ENCODE data around the gene POU2F3.

POU2F3 gene

DNA sequence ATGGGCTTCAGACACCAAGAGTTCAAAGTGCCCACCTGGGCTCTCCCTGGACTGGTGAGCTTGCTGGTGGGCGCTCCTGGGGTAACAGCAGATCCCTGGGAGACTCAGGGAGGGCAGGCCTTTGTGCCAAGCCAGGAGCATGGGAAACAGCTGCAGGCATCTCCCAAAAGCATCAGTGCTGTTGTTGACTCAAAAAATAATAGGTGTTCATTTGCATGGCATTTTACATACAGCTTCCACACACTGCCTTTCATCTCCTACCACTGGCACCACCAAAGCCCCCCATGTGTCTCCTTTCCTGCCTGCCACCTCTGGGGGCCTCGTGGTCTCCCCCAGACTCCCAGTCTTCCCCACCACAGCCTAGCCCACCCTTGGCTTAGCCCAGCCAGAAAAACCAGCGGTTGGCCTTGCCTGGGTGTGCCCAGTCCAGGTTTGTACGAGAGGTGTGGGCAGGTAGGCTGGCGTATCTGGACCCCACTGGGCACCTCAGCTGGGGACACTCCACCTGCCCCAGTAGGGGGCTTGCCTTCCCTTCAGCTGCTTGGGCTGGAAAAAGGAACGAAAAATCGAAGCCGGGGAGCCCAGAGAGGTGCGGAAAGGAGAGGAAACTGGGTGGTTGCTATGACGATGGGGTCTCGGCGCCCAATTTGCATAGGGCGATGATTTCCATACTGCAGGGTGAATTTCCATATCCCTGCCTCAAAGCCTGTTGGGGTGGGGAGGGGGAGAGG lies 15.0 kb downstream of the POU2F3 start:
- Histone ChIP-seq H3K4me1 (no peaks in the 10 kb centered on the region), H3K27ac (no peak overlapping the region), H3K27me3 (peaks cover 0 to 82% of the 10 kb centered on the region in 2 donors), H3K36me3 (no peaks in the 10 kb centered on the region), H3K9me3 (no peaks in the 10 kb centered on the region), H3K4me3 (no peak overlapping the region)
- no peak for DNase-seq
- intact Hi-C loops (cut with DNase I; ENCODE audit: low total_unique reads) = no loop called here
- TF ChIP-seq, protein P1, sequence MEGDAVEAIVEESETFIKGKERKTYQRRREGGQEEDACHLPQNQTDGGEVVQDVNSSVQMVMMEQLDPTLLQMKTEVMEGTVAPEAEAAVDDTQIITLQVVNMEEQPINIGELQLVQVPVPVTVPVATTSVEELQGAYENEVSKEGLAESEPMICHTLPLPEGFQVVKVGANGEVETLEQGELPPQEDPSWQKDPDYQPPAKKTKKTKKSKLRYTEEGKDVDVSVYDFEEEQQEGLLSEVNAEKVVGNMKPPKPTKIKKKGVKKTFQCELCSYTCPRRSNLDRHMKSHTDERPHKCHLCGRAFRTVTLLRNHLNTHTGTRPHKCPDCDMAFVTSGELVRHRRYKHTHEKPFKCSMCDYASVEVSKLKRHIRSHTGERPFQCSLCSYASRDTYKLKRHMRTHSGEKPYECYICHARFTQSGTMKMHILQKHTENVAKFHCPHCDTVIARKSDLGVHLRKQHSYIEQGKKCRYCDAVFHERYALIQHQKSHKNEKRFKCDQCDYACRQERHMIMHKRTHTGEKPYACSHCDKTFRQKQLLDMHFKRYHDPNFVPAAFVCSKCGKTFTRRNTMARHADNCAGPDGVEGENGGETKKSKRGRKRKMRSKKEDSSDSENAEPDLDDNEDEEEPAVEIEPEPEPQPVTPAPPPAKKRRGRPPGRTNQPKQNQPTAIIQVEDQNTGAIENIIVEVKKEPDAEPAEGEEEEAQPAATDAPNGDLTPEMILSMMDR (IDR thresholded peaks at IDR 0.05) = no peak

DNA sequence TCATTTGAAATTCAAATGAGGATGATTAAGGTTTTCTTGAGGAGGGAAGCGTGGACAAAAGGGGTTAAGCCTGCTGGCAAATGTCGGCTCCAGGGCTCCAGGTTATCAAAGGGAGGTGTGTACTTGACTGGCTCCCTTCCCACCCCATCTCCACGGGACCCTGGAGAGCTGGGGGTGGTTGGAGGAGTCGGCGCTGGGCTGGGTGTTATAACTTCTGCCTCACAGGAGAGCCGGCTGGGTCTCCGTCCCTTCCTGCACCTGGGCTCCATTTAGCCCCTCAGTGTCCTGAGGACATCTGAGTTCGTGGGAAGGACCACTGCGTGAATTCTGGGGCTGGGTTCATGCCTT lies 15.6 kb downstream of the POU2F3 start:
- Histone ChIP-seq H3K27me3 (peaks cover 0 to 79% of the 10 kb centered on the region in 2 donors), H3K4me1 (no peaks in the 10 kb centered on the region), H3K4me3 (no peak overlapping the region), H3K36me3 (no peaks in the 10 kb centered on the region), H3K9me3 (no peaks in the 10 kb centered on the region), H3K27ac (no peak overlapping the region)
- intact Hi-C loops (cut with DNase I; ENCODE audit: low total_unique reads) = no loop called here
- no peak for DNase-seq
- TF ChIP-seq, protein P1 (IDR thresholded peaks at IDR 0.05) = no peak

DNA sequence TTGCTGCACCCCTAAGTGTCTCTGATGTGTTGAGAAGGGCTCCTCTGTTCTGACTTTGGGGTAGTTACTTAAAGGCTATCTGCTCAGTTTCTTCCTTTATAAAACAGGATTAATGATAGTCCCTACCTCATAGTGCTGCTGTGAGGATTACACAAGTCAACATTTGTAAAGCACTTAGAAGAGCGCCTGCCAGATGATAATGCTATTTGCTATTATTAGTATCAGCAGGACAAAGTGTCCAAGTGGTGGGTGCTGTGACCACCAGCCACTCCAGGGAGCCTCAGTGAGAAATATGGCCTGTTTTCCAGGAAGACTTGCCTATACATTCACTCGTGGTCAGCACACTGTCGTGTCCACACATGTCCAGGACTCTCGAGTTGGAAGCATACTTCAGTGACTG lies 16.2 kb downstream of the POU2F3 start:
- H3K4me1 ChIP-seq = no peaks in the 10 kb centered on the region
- DNase-seq = no peak
- peaks cover 0 to 72% of the 10 kb centered on the region in 2 donors for H3K27me3 ChIP-seq
- intact Hi-C loops (cut with DNase I; ENCODE audit: low total_unique reads) = no loop called here
- H3K27ac ChIP-seq = no peak overlapping the region
- H3K9me3 ChIP-seq = no peaks in the 10 kb centered on the region
- TF ChIP-seq, protein P1 (IDR thresholded peaks at IDR 0.05) = no peak
- H3K36me3 ChIP-seq = no peaks in the 10 kb centered on the region
- H3K4me3 ChIP-seq = no peak overlapping the region

DNA sequence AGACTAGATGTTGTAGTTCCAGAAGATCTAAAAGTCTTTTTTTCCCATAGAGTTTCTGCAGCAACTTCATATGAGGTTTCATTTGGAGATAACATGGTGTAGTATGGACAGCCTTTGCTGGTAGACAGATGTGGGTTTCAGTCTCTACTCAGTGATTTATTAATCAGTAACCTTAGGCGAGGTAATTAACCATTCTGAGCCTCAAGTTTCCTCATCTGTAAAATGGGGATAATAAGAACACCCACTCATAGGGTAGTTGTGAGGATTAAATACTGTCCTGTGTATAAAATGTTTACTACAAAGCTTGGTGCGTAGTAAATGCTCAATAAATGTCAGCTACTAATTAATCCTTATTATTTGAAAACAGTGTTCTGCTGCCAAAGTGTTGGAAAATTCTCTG lies 16.8 kb downstream of the POU2F3 start:
- H3K9me3 ChIP-seq = no peaks in the 10 kb centered on the region
- H3K4me3 ChIP-seq = no peak overlapping the region
- intact Hi-C loops (cut with DNase I; ENCODE audit: low total_unique reads) = no loop called here
- H3K27ac ChIP-seq = no peak overlapping the region
- TF ChIP-seq, protein P1 (IDR thresholded peaks at IDR 0.05) = no peak
- H3K4me1 ChIP-seq = no peaks in the 10 kb centered on the region
- H3K36me3 ChIP-seq = no peaks in the 10 kb centered on the region
- peaks cover 0 to 69% of the 10 kb centered on the region in 2 donors for H3K27me3 ChIP-seq
- no peak for DNase-seq

DNA sequence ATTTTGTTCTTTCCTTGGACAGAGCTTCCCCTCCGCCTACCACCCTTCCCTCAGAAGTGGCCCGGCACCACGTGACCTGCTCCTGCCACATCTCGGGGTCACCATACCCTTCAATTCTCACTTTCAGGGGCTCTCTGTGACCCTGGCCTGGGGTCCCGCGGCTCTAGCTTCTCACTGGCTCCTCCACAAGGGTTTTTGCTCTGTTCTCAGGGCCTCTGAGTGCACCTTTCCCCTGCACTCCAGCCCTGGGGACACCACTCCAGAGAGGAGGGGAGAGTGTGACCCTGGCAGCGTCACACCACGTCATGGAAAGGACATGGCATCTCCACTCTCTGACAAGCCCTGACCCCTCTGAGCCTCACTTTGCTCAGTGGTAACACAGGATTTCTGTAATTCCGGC lies 17.4 kb downstream of the POU2F3 start:
- no peak for DNase-seq
- H3K36me3 ChIP-seq = no peaks in the 10 kb centered on the region
- H3K9me3 ChIP-seq = no peaks in the 10 kb centered on the region
- TF ChIP-seq, protein P1 (IDR thresholded peaks at IDR 0.05) = no peak
- no peaks in the 10 kb centered on the region for H3K4me1 ChIP-seq
- intact Hi-C loops (cut with DNase I; ENCODE audit: low total_unique reads) = no loop called here
- H3K27ac ChIP-seq = no peak overlapping the region
- peaks cover 0 to 65% of the 10 kb centered on the region in 2 donors for H3K27me3 ChIP-seq
- no peak overlapping the region for H3K4me3 ChIP-seq

DNA sequence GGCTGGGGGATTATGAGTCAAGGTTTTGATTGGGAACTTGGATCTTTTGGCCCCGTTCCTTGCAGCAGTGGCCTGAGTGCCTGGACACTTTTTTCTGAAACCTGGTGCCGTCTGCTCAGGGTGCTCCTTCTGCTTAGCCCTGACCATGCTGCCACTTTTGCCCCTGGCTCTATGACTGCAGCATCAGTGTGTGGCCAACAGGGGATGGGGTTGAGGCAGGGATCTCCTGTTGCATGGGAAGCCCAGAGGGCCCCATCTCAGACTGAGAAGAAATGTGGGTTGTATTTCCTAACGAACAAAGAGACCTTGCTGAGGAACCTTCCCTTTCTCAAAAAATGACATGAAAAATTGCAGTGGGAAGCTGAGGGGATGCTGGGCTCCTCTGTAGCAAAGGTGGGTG lies 18.7 kb downstream of the POU2F3 start:
- Histone ChIP-seq H3K4me3 (no peak overlapping the region), H3K27me3 (peaks cover 0 to 53% of the 10 kb centered on the region in 2 donors), H3K4me1 (no peaks in the 10 kb centered on the region), H3K36me3 (no peaks in the 10 kb centered on the region), H3K27ac (no peak overlapping the region), H3K9me3 (no peaks in the 10 kb centered on the region)
- intact Hi-C loops (cut with DNase I; ENCODE audit: low total_unique reads) = no loop called here
- no peak for DNase-seq
- TF ChIP-seq, protein P1 (IDR thresholded peaks at IDR 0.05) = no peak

All from tibial artery (tissue), 4 donors.